ENCODE data around the gene LAMA3. TPM values are rescaled to one million over a fixed set of nuclear protein-coding genes. Genes with fewer than 3 reads are reported as not detected.
A peak's percentile ranks its signal among the peaks of the same experiment; 100 is the strongest.

The LAMA3 gene
- total and polyA plus RNA-seq, 2 of the 13 experiments (the other 11 are each of a cell fraction or from before 2014, with no cell fraction given): 0.45 to 2.2 TPM

DNA sequence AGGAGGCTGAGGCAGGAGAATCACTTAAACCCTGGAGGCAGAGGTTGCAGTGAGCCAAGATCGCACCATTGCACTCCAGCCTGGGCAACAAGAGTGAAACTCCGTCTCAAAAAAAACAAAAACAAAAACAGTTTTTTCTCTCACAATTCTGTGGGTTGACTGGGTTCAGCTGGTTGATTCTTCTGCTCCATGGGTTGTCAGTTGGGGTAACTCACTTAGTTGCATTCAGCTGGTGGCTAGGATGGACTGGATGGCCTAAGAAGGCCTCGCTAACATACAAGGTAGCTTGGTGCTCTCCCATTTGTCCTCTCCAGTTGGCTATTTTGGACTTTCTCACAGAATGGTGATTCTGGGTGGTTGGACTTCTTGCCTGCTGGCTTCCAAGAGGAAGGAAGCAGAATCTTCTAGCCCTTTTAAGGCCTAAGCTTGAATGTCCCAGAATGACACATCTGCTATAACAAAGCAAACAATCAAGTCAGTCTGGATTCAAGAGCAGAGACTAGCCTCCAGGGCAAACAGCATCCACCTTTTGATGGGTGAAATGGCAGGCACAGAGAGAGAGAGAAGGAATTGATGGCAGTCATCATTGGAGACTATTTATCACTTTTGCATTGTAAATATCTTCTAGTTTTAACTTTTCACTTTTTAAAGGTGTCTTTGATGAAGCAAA, 17.9 kb downstream of the LAMA3 start:
- no peak overlapping the region for H2AFZ ChIP-seq (ENCODE audit: low read length)
- no TSS peak for BruUV-seq (replicated peaks)
- intact Hi-C loops (cut with micrococcal nuclease; ENCODE audit: unreplicated experiment): loop anchor here (10.0 kb wide), 1 partner anchor 192 kb away; no protein-coding TSS in a partner anchor
- H3K9ac ChIP-seq (ENCODE audit: insufficient read depth, low read depth, low read length): no peak overlapping the region
- no peaks in the 10 kb centered on the region for H3K36me3 ChIP-seq (replicated peaks in 1 of 2; ENCODE audit: control insufficient read depth in 1 of 2, insufficient read depth in 2 of 2, low read length in 2 of 2)
- H4K20me1 ChIP-seq (ENCODE audit: insufficient read depth, low read length): no peaks in the 10 kb centered on the region
- TF ChIP-seq, protein P1, sequence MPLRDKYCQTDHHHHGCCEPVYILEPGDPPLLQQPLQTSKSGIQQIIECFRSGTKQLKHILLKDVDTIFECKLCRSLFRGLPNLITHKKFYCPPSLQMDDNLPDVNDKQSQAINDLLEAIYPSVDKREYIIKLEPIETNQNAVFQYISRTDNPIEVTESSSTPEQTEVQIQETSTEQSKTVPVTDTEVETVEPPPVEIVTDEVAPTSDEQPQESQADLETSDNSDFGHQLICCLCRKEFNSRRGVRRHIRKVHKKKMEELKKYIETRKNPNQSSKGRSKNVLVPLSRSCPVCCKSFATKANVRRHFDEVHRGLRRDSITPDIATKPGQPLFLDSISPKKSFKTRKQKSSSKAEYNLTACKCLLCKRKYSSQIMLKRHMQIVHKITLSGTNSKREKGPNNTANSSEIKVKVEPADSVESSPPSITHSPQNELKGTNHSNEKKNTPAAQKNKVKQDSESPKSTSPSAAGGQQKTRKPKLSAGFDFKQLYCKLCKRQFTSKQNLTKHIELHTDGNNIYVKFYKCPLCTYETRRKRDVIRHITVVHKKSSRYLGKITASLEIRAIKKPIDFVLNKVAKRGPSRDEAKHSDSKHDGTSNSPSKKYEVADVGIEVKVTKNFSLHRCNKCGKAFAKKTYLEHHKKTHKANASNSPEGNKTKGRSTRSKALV (CRISPR knock-in tag; IDR thresholded peaks at IDR 0.05): no peak
- TF ChIP-seq ZNF331 (CRISPR knock-in tag; IDR thresholded peaks at IDR 0.05): peak; percentile 92
- DNase-seq (ENCODE audit: low spot score): no peak
- FAIRE-seq: no peak
- ATAC-seq: no peak
- H3K79me2 ChIP-seq (ENCODE audit: insufficient read depth, low read length): no peaks in the 10 kb centered on the region
- H3K4me3 ChIP-seq (replicated peaks in 1 of 3; ENCODE audit: insufficient read depth in 1 of 3, low read depth in 2 of 3, low read length in 3 of 3): no peak overlapping the region
- CTCF ChIA-PET (ENCODE audit: low intra/inter-chr PET ratio, low total read pairs): no interaction called here
- POLR2A ChIA-PET: no interaction called here
- H3K27ac ChIP-seq (ENCODE audit: extremely low read length, insufficient read depth, low read length): no peak overlapping the region
- in situ Hi-C loops (cut with HindIII; ENCODE audit: extremely low pct_ligation_motif_present, low pct_unique_long_range_greater_than_20kb): loop anchor here (10.0 kb wide), 1 partner anchor 192 kb away; no protein-coding TSS in a partner anchor
- no peak overlapping the region for H3K4me2 ChIP-seq (ENCODE audit: low read depth, low read length)
- no peaks in the 10 kb centered on the region for H3K4me1 ChIP-seq (ENCODE audit: insufficient read depth, low read length)
- H3K27me3 ChIP-seq (ENCODE audit: control insufficient read depth in 1 of 2, insufficient read depth in 2 of 2, low read length in 2 of 2): peaks cover 0 to 2% of the 10 kb centered on the region in 2 experiments; a peak in 1 of 5 replicates
- 73% methylated on average over 3 of the region's 3 CpGs for WGBS (ENCODE audit: low lambda C conversion rate)
- H3K9me3 ChIP-seq (ENCODE audit: low read length): no peaks in the 10 kb centered on the region; the same call in 1 of the 2 replicates

DNA sequence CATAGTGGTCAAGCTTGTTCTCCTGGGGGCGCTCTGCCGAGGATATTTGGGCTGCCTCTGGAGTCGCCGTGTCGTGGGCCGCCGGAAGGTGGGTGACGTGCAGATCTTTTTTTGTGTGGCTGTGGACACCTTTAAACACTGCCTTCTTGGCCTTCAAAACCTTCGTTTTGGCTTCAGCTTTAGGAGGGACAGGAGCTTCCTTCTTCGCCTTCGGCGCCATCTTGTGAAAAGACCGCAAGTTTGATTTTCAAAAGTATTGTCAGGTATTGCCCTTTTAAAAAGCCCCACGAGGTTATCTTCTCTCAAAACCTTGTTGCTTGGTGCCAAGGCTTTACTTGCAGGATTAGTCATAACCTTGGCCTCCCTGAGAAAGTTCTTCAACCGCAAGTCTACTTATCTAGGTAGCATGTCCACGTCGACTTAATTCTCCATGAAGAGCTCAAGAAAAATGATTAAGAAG, 20.8 kb downstream of the LAMA3 start:
- Histone ChIP-seq H3K4me1 (ENCODE audit: insufficient read depth, low read length) (no peaks in the 10 kb centered on the region), H2AFZ (ENCODE audit: low read length) (no peak overlapping the region), H3K27ac (ENCODE audit: extremely low read length, insufficient read depth, low read length) (no peak overlapping the region), H3K9me3 (ENCODE audit: low read length) (no peaks in the 10 kb centered on the region; the same call in 1 of the 2 replicates), H3K27me3 (ENCODE audit: control insufficient read depth in 1 of 2, insufficient read depth in 2 of 2, low read length in 2 of 2) (no peaks in the 10 kb centered on the region), H3K79me2 (ENCODE audit: insufficient read depth, low read length) (no peaks in the 10 kb centered on the region), H3K9ac (ENCODE audit: insufficient read depth, low read depth, low read length) (no peak overlapping the region), H3K4me2 (ENCODE audit: low read depth, low read length) (no peak overlapping the region), H3K4me3 (replicated peaks in 1 of 3; ENCODE audit: insufficient read depth in 1 of 3, low read depth in 2 of 3, low read length in 3 of 3) (no peak overlapping the region), H4K20me1 (ENCODE audit: insufficient read depth, low read length) (no peaks in the 10 kb centered on the region), H3K36me3 (replicated peaks in 1 of 2; ENCODE audit: control insufficient read depth in 1 of 2, insufficient read depth in 2 of 2, low read length in 2 of 2) (no peaks in the 10 kb centered on the region)
- ChIA-PET CTCF (ENCODE audit: low intra/inter-chr PET ratio, low total read pairs) (no interaction called here), POLR2A (no interaction called here)
- 78% methylated on average over 17 of the region's 17 CpGs for WGBS (ENCODE audit: low lambda C conversion rate)
- in situ Hi-C loops (cut with HindIII; ENCODE audit: extremely low pct_ligation_motif_present, low pct_unique_long_range_greater_than_20kb): no loop called here
- ATAC-seq (no peak), DNase-seq (ENCODE audit: low spot score) (no peak), FAIRE-seq (no peak)
- BruUV-seq (replicated peaks): no TSS peak
- intact Hi-C loops (cut with micrococcal nuclease; ENCODE audit: unreplicated experiment): no loop called here
- TF ChIP-seq ZBTB42 (CRISPR knock-in tag; IDR thresholded peaks at IDR 0.05) (no peak), ZNF670 (CRISPR knock-in tag; IDR thresholded peaks at IDR 0.05; ENCODE audit: borderline replicate concordance) (no peak), ZNF30 (CRISPR knock-in tag; IDR thresholded peaks at IDR 0.05) (no peak), JUN (CRISPR knock-in tag; IDR thresholded peaks at IDR 0.05) (no peak)
